Tongue (tissue), 2 donors: Measurements from ENCODE around the gene CHST11. TPM values are rescaled to one million over a fixed set of nuclear protein-coding genes. Genes with fewer than 3 reads are reported as not detected.

Source experiments
- DNase-seq: peaks from one replicate; pipeline ENCODE4 v3.0.0-alpha.2; 2015
- total RNA-seq: library from RNA; depleted of rRNA; stranded (reverse); fragments of >200 nt; gene quantifications from one replicate; pipeline ENCODE4 v1.2.3, GENCODE V29; 2014

CHST11 gene
- total RNA-seq, 1 donor from 2014 or later = 5.8 TPM

DNA sequence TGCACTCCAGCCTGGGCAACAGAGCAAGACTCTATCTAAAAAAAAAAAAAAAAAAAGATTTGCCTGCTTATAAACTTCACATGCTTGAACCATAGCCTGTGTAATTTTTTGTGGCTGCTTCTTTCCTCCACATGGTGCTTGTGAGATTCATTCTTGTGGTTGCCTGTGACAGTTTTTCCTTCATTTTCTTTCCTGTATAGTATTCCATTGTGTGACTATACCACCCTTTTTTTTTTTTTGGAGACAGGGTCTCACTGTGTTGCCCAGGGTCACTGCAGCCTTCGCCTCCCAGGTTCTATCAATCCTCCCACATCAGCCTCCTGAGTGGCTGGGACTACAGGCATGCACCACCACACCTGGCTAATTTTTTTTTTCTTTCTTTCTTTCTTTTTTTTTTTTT, 22.6 kb upstream of the CHST11 start:
- no peak for DNase-seq

DNA sequence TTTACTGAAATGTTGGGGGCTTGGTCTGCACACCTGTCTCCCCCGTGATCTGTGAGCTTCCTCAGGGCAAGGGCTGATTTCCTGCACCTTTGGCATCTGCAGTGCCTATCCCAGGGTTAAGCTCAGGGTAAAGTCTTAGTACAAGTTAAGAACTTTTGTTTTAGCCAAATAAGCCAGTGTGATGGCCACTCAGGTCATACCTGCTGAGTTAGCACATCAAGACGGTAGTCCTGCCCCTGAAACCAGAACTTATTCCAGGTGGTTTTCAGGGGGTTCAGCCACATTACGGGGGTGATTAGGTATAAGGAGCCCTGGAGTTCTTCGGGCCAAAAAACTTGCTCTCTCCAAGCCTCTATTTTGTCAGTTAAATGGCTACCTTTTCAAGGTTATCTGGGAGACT, 21.6 kb upstream of the CHST11 start:
- no peak for DNase-seq

GRCh38 chr12:104435765-104436164, 21.0 kb upstream of the CHST11 start:
- no peak for DNase-seq

- DNase-seq = no peak
Measured at GRCh38 chr12:104436790-104437189, 20.0 kb upstream of the CHST11 start.

DNA sequence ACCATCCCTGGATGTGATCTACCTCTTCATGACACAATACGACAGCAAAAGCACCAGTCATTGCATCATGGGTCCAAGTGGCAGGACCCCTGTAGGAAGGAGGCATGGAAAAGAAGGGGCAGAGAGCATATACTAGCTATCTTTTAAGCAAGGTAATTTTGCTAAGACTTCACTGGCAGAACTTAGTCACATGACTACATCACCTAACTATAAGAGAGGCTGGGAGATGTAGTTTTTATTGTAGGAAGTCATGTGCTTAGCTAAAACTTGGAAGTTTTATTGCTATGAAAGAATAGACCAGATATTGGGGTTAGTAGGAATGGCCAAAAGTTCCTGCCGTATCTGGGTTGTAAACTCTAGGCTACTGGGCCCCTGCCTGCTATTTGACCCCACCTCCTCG, 18.6 kb upstream of the CHST11 start:
- no peak for DNase-seq

- DNase-seq = no peak
Measured at GRCh38 chr12:104439137-104439536, 17.6 kb upstream of the CHST11 start.

GRCh38 chr12:104443008-104443407, 13.7 kb upstream of the CHST11 start:
- DNase-seq = no peak

- no peak for DNase-seq
Measured at GRCh38 chr12:104446646-104447421, 9.9 kb upstream of the CHST11 start.

DNA sequence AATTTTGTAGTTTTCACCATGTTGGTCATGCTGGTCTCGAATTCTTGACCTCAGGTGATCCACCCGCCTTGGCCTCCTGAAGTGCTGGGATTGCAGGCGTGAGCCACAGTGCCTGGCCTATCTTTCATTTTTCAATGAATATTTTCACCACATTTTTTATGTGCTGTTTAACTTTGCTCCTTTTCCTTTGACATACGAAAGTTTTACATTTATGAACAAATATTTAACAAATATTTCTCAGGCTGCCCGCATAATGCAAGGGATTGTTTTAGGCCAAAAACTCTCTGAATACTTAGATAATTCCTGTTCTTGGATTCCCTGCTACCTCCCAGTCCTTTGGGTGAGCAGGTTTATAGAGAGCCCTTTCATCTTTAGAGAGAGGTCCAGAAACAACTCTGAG, 8.7 kb upstream of the CHST11 start:
- DNase-seq = no peak

- no peak for DNase-seq
Measured at GRCh38 chr12:104448451-104448850, 8.3 kb upstream of the CHST11 start.

DNA sequence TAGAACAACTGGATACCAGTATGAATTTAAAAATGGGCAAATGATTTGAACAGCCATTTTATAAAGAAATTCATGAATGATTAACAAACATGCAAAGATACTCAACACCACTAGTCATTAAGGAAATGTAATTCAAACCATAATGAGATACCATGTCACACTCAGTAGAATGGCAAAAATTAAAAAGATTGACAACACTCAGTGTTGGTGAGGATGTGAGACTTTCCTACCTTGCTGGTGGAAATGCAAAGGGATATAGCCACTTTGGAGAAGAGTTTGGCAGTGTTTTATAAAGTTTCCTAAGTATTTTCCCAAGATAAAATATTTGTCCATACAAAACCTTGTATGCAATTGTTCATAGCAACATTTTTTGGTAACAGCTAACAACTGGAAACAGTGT, 6.0 kb upstream of the CHST11 start:
- no peak for DNase-seq

- DNase-seq = no peak
Measured at GRCh38 chr12:104452087-104452486, 4.7 kb upstream of the CHST11 start.

DNA sequence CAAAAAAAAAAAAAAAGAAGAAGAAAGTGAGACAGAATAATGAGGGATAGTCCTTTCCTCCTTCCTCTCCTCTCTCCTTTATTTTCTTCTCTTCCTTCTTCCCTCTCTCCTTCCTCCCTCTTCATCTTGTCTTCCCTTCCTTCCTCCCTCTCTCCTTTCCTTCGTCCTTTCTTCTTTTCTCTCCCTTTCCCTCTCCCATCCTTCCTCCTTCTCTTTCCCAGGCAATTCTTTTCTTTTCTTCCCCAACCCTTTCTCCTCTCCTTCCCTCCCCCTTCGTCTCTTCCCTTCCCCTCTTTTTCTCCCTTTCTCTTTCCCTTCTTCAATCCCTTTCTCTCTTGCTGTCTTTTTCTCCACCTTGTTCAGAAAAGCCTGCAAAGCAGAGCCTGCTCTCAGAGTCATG, 3.6 kb upstream of the CHST11 start:
- DNase-seq = no peak

GRCh38 chr12:104454997-104455396, 1.8 kb upstream of the CHST11 start:
- no peak for DNase-seq

DNA sequence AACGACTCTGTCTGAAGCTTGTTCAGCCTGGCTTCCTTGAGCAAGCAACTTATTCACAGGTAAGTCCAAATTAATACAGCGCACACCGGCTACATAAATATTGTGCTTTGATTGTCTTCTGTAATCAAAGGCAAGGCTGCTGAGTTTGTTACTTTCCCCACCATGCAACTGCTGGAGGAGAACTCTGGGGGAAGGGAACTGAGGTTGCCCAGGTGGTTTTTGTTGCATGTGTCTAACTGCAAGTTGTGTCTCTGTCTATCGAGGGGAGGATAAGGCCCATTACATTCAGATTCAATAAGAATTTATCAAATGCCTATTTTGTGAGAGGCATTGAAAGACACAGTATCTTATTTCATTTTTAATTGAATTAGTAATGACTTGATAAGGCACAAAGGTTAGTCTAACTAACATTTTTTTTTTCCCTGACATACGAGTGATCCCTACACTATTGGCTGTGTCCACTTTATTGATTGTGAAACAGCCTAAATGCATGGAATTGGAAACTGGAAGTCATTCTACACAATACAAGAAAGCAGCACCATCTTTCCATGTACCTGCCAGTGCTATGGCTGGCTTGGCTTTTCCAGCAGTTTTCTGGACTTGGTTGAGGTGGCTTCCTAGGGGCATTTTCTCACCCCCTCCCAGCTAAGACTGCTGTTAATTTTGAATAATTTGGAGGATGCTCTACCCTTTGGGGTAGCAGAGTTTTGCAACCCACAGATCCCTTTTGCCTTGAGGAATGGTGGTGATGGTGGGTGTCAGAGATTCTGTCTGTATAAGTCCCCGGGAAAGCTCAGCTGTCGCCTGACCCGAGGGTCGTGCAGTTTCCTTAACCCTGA, 951 bp upstream of the CHST11 start:
- DNase-seq = no peak

DNA sequence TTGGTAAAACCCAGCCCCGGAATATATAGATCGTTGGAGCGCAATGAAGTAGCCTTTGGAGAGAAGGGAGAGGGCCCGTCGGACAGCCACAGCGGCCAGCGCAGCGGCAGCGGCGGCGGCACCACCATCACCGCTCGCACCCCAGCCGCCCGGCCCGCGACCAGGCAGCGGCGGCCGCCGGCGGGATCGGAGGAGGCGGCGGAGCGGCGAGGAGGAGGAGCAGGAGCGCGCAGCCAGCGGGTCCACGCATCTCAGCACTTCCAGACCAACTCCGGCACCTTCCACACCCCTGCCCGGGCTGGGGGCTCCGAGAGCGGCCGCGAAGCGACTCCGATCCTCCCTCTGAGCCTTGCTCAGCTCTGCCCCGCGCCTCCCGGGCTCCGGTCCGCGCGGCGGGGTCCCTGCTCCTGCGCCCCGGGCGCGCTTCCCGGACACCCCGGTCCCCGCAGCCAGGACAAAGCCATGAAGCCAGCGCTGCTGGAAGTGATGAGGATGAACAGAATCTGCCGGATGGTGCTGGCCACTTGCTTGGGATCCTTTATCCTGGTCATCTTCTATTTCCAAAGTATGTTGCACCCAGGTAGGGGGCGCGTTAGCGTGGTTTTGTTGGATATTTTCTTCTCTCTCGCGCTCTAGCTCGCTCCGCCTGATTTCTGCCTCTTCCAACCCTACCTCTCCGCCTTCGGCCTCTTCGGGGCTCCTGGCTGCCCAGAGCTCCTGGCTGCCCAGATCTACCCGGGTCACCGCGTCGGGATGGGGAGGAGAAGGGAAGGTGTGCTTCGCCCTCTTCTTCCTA, 400 bp downstream of the CHST11 start:
- DNase-seq = peak; percentile 87

- no peak for DNase-seq
Measured at GRCh38 chr12:104457746-104458693, 1.3 kb downstream of the CHST11 start.

DNA sequence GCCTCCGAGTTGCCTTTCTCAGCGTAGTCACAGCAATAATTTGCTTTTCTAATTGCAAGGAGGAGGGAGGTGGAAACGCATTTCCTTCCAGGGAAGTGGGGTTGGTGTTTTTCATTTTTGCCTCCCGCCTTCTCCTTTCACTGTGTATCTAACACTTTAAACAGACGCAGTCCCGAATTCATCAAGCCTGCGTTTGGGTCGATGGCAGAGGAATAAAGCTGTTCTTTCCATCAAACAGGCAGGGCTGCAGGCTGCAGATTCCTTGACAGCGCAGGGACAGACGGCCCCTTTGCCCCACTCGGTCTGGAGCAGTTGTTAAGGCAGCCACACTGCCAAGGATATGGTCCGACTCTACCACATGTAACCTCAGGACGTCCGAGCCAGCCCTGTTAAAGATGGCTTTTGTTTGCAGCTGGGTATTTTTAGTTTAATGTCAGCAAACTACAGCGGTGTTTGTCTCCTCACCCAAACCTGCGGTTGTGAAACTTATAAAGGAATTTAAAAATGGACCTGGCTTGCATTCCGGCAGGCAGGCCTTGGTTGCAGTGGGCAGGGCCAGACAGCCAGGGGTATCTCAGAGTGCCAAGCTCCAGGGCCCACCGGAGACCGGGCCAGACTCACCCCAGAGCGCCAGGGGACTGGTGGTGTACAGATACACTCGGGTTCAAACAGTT, 2.1 kb downstream of the CHST11 start:
- peak; percentile 42 for DNase-seq

DNA sequence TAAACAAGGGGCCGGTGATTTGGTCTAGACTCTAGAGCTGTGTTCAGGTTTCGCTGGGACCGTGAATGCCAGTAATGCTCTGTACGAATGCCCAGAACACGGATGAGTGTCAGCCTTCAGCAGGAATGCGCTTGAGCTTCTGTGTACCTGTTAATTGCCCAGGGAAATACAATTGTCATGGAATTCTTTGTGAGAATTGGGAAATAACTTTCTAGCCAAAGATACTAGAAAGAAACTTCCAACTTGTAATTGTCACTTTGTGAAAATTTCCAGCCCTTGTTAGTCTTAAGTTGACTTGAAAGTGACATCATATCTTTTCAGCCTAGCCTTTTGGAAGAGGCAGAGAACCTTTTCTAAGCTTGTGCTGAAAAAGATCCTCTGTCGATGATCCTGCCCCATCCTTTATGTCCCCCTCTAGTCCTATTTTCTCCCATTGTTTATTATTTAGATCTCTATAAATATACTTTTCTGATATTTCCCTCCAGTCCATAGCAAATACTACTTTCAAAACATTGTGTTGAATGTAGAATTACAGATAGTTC, 2.7 kb downstream of the CHST11 start:
- no peak for DNase-seq

GRCh38 chr12:104460041-104460719, 3.4 kb downstream of the CHST11 start:
- no peak for DNase-seq
